Neural crest cell (in vitro differentiated cells): ENCODE measurements around the gene AKT1. TPM values are rescaled to one million over a fixed set of nuclear protein-coding genes. Genes with fewer than 3 reads are reported as not detected.

Source experiments
- DNase-seq: peaks from one replicate; pipeline ENCODE4 v3.0.0; 2021; ENCODE audit warnings: low read depth, mixed read lengths, low spot score
- H3K27ac Mint-ChIP-seq: one replicate; pipeline ENCODE4 v1.8.0; 2021; ENCODE audit warnings: mild to moderate bottlenecking, mixed read lengths; ENCODE audit not compliant: unreplicated experiment
- H3K27me3 Mint-ChIP-seq: 2 replicates; pipeline ENCODE4 v1.8.0; 2021; ENCODE audit warnings: low read depth, mild to moderate bottlenecking, mixed read lengths
- H3K36me3 Mint-ChIP-seq: 2 replicates; pipeline ENCODE4 v1.8.0; 2021; ENCODE audit warnings: low read depth, mild to moderate bottlenecking, mixed read lengths
- H3K4me1 Mint-ChIP-seq: 2 replicates; pipeline ENCODE4 v1.8.0; 2021; ENCODE audit warnings: mixed read lengths
- H3K4me3 Mint-ChIP-seq: one replicate; pipeline ENCODE4 v1.8.0; 2021; ENCODE audit warnings: mild to moderate bottlenecking, mixed read lengths
- H3K9me3 Mint-ChIP-seq: 2 replicates; pipeline ENCODE4 v1.8.0; 2021; ENCODE audit warnings: mixed read lengths
- total RNA-seq: library from RNA; stranded (reverse); gene quantifications from 2 replicates; pipeline ENCODE4 v1.2.1, GENCODE V29; 2021
- TF ChIP-seq, protein P1 (sequence below): fragments of 200-600 bp; sonication (generic); conservative IDR thresholded peaks from 2 replicates; pipeline ENCODE4 v1.5.0; 2021; ENCODE audit warnings: antibody characterized with exemption, mild to moderate bottlenecking

The AKT1 gene
- total RNA-seq, 1 donor from 2014 or later = 191 TPM

DNA sequence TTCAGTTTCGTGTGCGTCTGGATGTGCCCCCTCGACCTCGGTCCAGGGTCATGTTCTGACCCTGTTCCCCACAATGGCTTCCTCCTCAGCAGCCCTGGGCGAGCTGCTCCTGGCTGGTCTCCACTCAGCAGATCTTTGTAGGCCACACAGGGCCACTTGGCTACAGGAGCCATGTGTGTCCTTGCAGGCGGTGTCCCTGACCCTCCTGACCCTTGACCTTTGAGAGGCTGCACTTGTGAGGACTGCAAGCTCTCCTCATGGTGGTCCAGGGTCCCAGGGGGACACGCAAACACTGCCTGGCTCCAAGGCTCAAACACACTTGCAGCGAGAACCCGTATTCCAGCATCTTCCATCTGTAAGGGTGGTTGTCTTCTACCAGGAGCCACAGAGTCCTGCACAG is 50.1 kb downstream of the AKT1 start:
- H3K36me3 Mint-ChIP-seq = peaks cover 3% of the 10 kb centered on the region
- no peak for DNase-seq
- H3K4me1 Mint-ChIP-seq = peaks cover 32% of the 10 kb centered on the region
- TF ChIP-seq, protein P1, sequence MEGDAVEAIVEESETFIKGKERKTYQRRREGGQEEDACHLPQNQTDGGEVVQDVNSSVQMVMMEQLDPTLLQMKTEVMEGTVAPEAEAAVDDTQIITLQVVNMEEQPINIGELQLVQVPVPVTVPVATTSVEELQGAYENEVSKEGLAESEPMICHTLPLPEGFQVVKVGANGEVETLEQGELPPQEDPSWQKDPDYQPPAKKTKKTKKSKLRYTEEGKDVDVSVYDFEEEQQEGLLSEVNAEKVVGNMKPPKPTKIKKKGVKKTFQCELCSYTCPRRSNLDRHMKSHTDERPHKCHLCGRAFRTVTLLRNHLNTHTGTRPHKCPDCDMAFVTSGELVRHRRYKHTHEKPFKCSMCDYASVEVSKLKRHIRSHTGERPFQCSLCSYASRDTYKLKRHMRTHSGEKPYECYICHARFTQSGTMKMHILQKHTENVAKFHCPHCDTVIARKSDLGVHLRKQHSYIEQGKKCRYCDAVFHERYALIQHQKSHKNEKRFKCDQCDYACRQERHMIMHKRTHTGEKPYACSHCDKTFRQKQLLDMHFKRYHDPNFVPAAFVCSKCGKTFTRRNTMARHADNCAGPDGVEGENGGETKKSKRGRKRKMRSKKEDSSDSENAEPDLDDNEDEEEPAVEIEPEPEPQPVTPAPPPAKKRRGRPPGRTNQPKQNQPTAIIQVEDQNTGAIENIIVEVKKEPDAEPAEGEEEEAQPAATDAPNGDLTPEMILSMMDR = no peak
- no peaks in the 10 kb centered on the region for H3K27me3 Mint-ChIP-seq
- H3K9me3 Mint-ChIP-seq = no peaks in the 10 kb centered on the region
- no peak overlapping the region for H3K4me3 Mint-ChIP-seq
- no peak overlapping the region for H3K27ac Mint-ChIP-seq

DNA sequence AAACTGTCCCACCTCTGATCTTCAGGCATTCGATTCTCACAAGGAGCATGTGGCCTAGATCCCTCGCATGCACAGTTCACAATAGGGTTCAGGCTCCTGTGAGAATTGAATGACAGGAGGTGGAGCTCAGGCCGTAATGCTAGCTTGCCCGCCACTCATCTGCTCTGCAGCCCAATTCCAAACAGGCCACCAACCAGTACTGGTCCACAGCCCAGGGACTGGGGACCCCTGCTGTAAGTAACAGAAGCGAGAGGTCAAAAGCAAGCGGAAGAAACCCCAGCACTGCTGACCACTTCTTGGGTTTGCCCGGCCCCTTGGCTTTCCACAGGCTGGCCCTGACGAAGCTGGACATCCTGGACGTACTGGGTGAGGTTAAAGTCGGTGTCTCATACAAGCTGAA is 51.1 kb downstream of the AKT1 start:
- Mint-ChIP-seq H3K27ac (peak overlapping the region; percentile 62), H3K9me3 (no peaks in the 10 kb centered on the region), H3K4me3 (no peak overlapping the region), H3K36me3 (no peaks in the 10 kb centered on the region), H3K27me3 (no peaks in the 10 kb centered on the region), H3K4me1 (peaks cover 32% of the 10 kb centered on the region)
- no peak for DNase-seq
- TF ChIP-seq, protein P1 = no peak

DNA sequence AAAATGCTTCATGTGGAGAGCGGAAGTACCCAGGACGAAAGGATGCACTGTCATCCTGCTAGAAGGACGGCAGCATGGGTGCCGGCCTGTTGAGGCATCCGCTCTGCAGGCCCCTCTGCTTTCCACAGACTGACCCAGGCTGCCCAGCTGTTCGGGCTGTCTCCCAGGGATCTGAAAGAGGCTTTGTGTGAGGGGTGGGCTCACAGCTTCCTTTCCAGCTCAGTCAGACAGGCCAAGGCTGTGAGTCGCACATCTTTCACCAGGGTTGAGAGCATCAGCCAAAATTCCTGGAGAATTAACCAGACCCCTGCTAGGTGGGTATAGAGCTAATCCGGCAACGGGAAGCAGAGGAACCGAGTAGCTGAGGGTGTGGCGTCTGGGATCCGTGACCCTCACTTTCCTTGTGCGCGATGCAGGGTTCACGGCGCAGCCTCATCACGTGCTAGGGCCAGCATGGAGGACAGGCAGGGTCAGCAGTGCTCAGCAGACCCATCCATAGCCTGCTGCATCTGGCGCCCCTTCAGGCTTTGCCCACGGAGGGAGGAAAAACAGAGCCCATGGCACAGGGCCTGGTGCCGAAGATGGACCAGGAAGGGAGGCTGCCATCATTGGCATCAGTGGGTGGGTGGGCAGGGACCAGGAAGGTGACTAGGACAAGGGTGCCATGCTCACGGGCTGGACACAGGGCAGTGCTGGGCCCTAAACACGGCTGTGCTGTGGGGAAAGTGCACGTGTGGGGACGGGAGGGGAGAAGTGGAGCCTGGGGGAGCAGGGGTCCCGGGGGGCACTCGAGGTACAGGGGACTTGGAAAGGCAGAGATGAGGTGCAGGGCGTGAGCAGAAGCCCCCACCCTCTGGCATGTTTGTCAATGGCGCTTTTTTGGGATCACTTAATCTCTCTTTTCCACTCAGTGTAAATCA is 51.8 kb downstream of the AKT1 start:
- Mint-ChIP-seq H3K36me3 (no peaks in the 10 kb centered on the region), H3K9me3 (no peaks in the 10 kb centered on the region), H3K4me3 (no peak overlapping the region), H3K4me1 (peaks cover 27% of the 10 kb centered on the region), H3K27me3 (no peaks in the 10 kb centered on the region), H3K27ac (no peak overlapping the region)
- TF ChIP-seq, protein P1 = no peak
- DNase-seq = no peak

DNA sequence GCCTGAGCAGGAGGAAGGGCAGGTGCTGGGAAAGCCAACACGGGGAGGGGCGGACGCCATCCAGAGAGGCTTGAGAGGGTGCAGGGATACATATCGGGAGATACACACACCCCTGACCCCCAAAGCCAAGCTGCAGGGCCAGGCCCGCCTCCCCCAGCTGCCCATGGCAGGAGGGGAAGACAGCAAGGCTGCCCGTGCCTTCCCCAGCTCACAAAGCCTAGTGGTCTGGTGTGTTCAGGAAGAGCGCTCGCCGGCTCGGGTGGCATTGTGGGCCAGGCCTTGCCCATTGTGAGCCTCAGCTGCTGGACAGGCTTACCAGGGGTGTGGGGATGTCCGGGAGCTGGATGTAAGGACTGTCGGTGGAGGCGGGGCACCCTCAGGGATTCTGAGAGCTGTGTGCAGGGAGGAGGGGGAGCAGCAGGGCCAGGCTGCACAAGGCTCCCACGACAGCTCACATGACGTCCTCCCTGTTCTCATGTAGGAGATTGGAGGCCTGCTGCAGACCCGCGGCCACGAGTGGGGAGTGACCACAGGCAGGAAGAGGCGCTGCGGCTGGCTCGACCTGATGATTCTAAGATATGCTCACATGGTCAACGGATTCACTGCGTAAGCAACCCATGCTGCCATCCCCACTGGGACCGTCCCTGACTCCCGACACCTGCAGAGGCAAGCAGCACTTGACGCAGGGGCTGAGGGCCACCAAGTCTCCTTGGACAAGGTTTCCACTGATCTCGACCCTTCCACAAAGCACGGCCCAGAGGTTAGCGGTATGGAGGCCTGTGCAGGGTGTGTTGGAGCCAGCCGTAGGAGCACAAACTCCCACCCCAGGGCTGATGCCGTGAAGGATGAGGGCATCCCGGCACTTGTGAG is 52.7 kb downstream of the AKT1 start:
- Mint-ChIP-seq H3K27ac (peak overlapping the region; percentile 71), H3K36me3 (no peaks in the 10 kb centered on the region), H3K9me3 (no peaks in the 10 kb centered on the region), H3K4me1 (peaks cover 18% of the 10 kb centered on the region), H3K4me3 (no peak overlapping the region), H3K27me3 (no peaks in the 10 kb centered on the region)
- TF ChIP-seq, protein P1 = no peak
- no peak for DNase-seq

DNA sequence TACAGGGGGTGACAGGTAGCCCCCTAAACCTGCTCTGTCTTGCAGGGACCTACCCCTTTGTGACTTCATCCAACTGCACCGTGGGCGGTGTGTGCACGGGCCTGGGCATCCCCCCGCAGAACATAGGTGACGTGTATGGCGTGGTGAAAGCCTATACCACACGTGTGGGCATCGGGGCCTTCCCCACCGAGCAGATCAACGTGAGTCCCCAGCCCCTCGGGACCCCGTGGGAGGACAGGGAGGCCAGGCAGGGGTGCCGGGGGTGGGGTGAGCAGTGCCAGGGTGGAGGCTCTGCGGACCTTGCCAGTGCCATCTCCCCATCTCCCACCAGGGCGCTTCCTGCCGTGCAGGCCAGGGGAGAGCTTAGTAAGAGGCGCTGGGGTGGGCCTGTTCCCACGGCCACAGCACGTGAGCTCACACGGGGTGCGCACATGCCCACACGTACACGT is 53.7 kb downstream of the AKT1 start:
- H3K27ac Mint-ChIP-seq = no peak overlapping the region
- TF ChIP-seq, protein P1 = no peak
- H3K9me3 Mint-ChIP-seq = no peaks in the 10 kb centered on the region
- H3K27me3 Mint-ChIP-seq = no peaks in the 10 kb centered on the region
- H3K4me3 Mint-ChIP-seq = no peak overlapping the region
- H3K36me3 Mint-ChIP-seq = no peaks in the 10 kb centered on the region
- DNase-seq = no peak
- peaks cover 22% of the 10 kb centered on the region for H3K4me1 Mint-ChIP-seq
